ENCODE results near the gene FOXF2.

The FOXF2 gene

DNA sequence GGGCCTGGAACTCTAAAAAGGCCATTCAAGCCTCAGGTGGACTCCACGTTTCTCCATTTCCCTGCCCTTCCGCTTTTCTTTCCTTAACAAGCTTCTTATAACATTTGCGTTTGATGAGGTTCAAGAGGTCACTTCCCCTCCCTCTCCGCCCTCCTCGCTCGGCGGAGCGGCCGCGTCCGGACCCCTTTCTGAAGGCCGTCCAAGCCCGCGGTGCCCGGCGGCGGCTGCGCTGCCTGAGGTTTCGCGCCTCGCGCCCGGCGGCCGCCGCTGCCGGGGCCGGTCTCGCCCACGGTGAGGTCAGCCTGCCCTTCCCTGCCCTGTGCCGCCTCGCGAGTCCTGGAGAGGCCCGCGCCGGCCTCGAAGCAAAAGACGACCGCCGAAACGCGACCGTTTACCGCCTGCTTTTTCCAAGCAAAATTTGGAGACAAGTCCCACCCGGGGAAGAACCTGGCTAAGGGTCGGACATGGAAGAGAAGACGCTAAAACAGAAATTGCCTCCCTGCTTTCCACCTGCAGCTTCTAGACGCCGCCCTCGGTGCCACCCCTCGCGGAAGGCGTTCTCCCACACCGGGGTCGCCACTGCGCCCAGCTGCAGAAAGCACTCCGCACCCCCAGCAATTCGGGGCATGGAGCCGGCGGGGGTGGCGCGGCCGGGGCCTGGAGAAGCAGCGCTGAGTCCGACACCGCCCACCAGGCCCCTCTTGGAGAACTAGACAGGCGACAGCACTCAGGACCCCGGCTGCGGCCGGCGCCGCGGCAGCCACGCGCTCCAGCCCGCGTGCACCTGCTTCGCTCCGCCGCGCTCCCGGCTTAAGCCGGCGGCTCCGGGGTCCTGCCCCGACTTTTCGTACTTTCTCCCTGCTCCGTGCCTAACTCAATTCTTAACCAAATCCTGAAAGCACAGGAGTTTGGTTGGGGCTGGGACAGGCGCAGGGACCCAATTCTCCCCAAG, 11.0 kb upstream of the FOXF2 start:
- POLR2A ChIA-PET = no interaction called here
- CTCF ChIA-PET = interaction anchor here (0.5 kb wide), 1 partner anchor 23 kb away, joined by 3 read pairs; no protein-coding TSS in a partner anchor

GRCh38 chr6:1379017-1379787, 10.2 kb upstream of the FOXF2 start:
- TF ChIP-seq HDGF (IDR thresholded peaks at IDR 0.05; ENCODE audit: borderline replicate concordance) (no peak), ZNF384 (IDR thresholded peaks at IDR 0.05) (no peak), ARNT (IDR thresholded peaks at IDR 0.05) (no peak), L3MBTL2 (conservative IDR thresholded peaks at IDR 0.05) (no peak), SP1 (IDR thresholded peaks at IDR 0.05) (no peak), ELF4 (IDR thresholded peaks at IDR 0.05) (no peak), NFRKB (IDR thresholded peaks at IDR 0.05) (no peak), TARDBP (IDR thresholded peaks at IDR 0.05) (no peak), BHLHE40 (IDR thresholded peaks at IDR 0.05; ENCODE audit: borderline replicate concordance) (no peak), SUZ12 (IDR thresholded peaks at IDR 0.05) (no peak), FOXK2 (IDR thresholded peaks at IDR 0.05) (no peak), CTBP1 (IDR thresholded peaks at IDR 0.05; ENCODE audit: borderline replicate concordance) (no peak), FOXM1 (IDR thresholded peaks at IDR 0.05; ENCODE audit: borderline replicate concordance) (no peak), FOXA1 (IDR thresholded peaks at IDR 0.05) (no peak)
- CTCF ChIA-PET = no interaction called here
- DNase-seq (ENCODE audit: extremely low spot score) = no peak
- POLR2A ChIA-PET = no interaction called here

More for the DNA sequence above, 11.0 kb upstream of the FOXF2 start:
- TF ChIP-seq LEF1 (IDR thresholded peaks at IDR 0.05; ENCODE audit: borderline replicate concordance) (no peak), CTBP1 (IDR thresholded peaks at IDR 0.05; ENCODE audit: borderline replicate concordance) (no peak), FOXM1 (IDR thresholded peaks at IDR 0.05; ENCODE audit: borderline replicate concordance) (no peak), NFRKB (IDR thresholded peaks at IDR 0.05) (no peak), FOXA1 (IDR thresholded peaks at IDR 0.05) (no peak), HDGF (IDR thresholded peaks at IDR 0.05; ENCODE audit: borderline replicate concordance) (no peak), FOXK2 (IDR thresholded peaks at IDR 0.05) (no peak), L3MBTL2 (conservative IDR thresholded peaks at IDR 0.05) (no peak)
- no peak for DNase-seq (ENCODE audit: extremely low spot score)

DNA sequence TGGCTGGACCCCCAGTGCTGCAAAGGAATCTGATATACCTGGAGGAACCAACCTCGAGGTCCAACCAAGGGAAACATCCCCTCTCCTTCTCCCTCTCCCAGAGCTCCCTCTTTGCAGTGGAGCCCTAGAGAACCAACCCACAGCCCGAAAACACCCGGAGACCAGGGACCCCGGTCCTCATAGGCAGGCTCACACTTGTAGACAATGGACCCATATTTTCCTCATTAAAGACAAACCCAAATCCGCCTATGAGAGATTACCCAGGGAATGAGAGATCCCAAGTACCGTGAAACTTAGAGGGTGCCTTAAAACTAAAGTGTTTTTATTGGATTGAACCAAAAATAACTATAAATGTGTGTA, 9.6 kb upstream of the FOXF2 start:
- POLR2A ChIA-PET = no interaction called here
- DNase-seq (ENCODE audit: extremely low spot score) = no peak
- CTCF ChIA-PET = no interaction called here
- TF ChIP-seq FOXK2 (IDR thresholded peaks at IDR 0.05) (no peak), FOXA1 (IDR thresholded peaks at IDR 0.05) (no peak), LEF1 (IDR thresholded peaks at IDR 0.05; ENCODE audit: borderline replicate concordance) (no peak), HDGF (IDR thresholded peaks at IDR 0.05; ENCODE audit: borderline replicate concordance) (no peak), SUZ12 (IDR thresholded peaks at IDR 0.05) (no peak), NFRKB (IDR thresholded peaks at IDR 0.05) (no peak), PKNOX1 (IDR thresholded peaks at IDR 0.05) (no peak), SP1 (IDR thresholded peaks at IDR 0.05) (no peak), L3MBTL2 (conservative IDR thresholded peaks at IDR 0.05) (no peak), FOXM1 (IDR thresholded peaks at IDR 0.05; ENCODE audit: borderline replicate concordance) (no peak), CTBP1 (IDR thresholded peaks at IDR 0.05; ENCODE audit: borderline replicate concordance) (no peak), TARDBP (IDR thresholded peaks at IDR 0.05) (no peak), BHLHE40 (IDR thresholded peaks at IDR 0.05; ENCODE audit: borderline replicate concordance) (no peak), ELF4 (IDR thresholded peaks at IDR 0.05) (no peak), ARNT (IDR thresholded peaks at IDR 0.05) (no peak), ZNF384 (IDR thresholded peaks at IDR 0.05) (no peak)

- TF ChIP-seq ARNT (IDR thresholded peaks at IDR 0.05) (no peak), L3MBTL2 (conservative IDR thresholded peaks at IDR 0.05) (no peak), FOXM1 (IDR thresholded peaks at IDR 0.05; ENCODE audit: borderline replicate concordance) (no peak), TARDBP (IDR thresholded peaks at IDR 0.05) (no peak), FOXK2 (IDR thresholded peaks at IDR 0.05) (no peak), NFRKB (IDR thresholded peaks at IDR 0.05) (no peak), CTBP1 (IDR thresholded peaks at IDR 0.05; ENCODE audit: borderline replicate concordance) (no peak), HDGF (IDR thresholded peaks at IDR 0.05; ENCODE audit: borderline replicate concordance) (no peak), PKNOX1 (IDR thresholded peaks at IDR 0.05) (no peak), LEF1 (IDR thresholded peaks at IDR 0.05; ENCODE audit: borderline replicate concordance) (no peak), BHLHE40 (IDR thresholded peaks at IDR 0.05; ENCODE audit: borderline replicate concordance) (no peak), ELF4 (IDR thresholded peaks at IDR 0.05) (no peak), SP1 (IDR thresholded peaks at IDR 0.05) (no peak), ZNF384 (IDR thresholded peaks at IDR 0.05) (no peak)
- ChIA-PET CTCF (interaction anchor here (0.7 to 1.0 kb wide), 4 partner anchors 12 to 468 kb away, joined by 3 to 5 read pairs (median 4); partner anchors contain the start of gene FOXQ1), POLR2A (no interaction called here)
- no peak for DNase-seq (ENCODE audit: extremely low spot score)
These were observed 8.6 kb upstream of the FOXF2 start for GRCh38 chr6:1380625-1381427.
